ENCODE measurements around the gene ZBTB34. TPM values are rescaled to one million over a fixed set of nuclear protein-coding genes. Genes with fewer than 3 reads are reported as not detected.

ZBTB34 gene
- total RNA-seq, 1 donor, result 7.6 TPM

DNA sequence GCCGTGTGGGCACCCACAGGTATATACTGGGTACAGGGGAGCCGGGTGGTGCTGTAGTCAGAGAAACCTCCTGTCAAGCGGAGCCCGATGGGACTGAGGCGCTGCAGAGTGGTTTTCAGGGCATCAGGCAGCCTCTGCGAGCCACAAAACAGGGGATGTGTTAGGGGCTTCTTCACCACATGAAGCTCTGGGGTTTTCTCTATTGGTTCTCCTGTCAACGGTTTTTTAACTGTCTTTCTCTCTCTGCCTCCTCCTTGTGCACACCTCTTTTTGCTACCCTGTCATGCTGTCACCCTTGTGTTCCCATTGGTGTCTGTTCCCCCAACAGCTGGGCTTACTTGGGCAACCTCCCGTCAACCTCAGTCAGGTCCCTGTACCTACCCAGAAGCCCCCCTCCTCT lies 74.0 kb downstream of the ZBTB34 start:
- H4K20me1 ChIP-seq (ENCODE audit: insufficient read depth, low read length), result no peaks in the 10 kb centered on the region
- no peak for DNase-seq (ENCODE audit: insufficient read length, low spot score, missing footprints)
- H3K79me2 ChIP-seq (ENCODE audit: insufficient read depth, low read length), result no peaks in the 10 kb centered on the region
- H3K27ac ChIP-seq (ENCODE audit: low read depth, low read length), result no peak overlapping the region
- peaks cover 3% of the 10 kb centered on the region for H3K4me1 ChIP-seq (ENCODE audit: insufficient read depth, low read length)
- no peak overlapping the region for H3K4me2 ChIP-seq (ENCODE audit: insufficient read depth, low read length)
- no peak overlapping the region for H3K4me3 ChIP-seq (ENCODE audit: insufficient read depth, low read length)
- H3K36me3 ChIP-seq (ENCODE audit: insufficient read depth, low read length), result no peaks in the 10 kb centered on the region
- no peaks in the 10 kb centered on the region for H3K9me3 ChIP-seq (ENCODE audit: low read depth, low read length)
- no peak overlapping the region for H2AFZ ChIP-seq (ENCODE audit: low read length)
- H3K27me3 ChIP-seq (ENCODE audit: insufficient read depth, low read length), result peaks cover 3% of the 10 kb centered on the region
- TF ChIP-seq, protein P1, sequence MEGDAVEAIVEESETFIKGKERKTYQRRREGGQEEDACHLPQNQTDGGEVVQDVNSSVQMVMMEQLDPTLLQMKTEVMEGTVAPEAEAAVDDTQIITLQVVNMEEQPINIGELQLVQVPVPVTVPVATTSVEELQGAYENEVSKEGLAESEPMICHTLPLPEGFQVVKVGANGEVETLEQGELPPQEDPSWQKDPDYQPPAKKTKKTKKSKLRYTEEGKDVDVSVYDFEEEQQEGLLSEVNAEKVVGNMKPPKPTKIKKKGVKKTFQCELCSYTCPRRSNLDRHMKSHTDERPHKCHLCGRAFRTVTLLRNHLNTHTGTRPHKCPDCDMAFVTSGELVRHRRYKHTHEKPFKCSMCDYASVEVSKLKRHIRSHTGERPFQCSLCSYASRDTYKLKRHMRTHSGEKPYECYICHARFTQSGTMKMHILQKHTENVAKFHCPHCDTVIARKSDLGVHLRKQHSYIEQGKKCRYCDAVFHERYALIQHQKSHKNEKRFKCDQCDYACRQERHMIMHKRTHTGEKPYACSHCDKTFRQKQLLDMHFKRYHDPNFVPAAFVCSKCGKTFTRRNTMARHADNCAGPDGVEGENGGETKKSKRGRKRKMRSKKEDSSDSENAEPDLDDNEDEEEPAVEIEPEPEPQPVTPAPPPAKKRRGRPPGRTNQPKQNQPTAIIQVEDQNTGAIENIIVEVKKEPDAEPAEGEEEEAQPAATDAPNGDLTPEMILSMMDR (IDR thresholded peaks at IDR 0.05; ENCODE audit: extremely low read depth, low read depth, low read length), result no peak

Other genes with a start within 250 kb of the ZBTB34 start
- gene LMX1B, start 246.7 kb upstream of the ZBTB34 start, total RNA-seq, result under 0.01 TPM in 2 replicates
- gene ZBTB43, start 55.6 kb upstream of the ZBTB34 start, total RNA-seq, result 17.7 and 18.1 TPM in 2 replicates
- gene RALGPS1, start 54.1 kb downstream of the ZBTB34 start, total RNA-seq, result 5.1 and 5.3 TPM in 2 replicates